ENCODE results near the gene RAB25. TPM values are rescaled to one million over a fixed set of nuclear protein-coding genes. Genes with fewer than 3 reads are reported as not detected.

The RAB25 gene
- total RNA-seq, 1 donor from 2014 or later = 52.1 TPM

GRCh38 chr1:156117414-156118176, 56.6 kb downstream of the RAB25 start:
- intact Hi-C loops (cut with DNase I) = no loop called here
- peaks cover 80% of the 10 kb centered on the region for H3K4me1 ChIP-seq
- TF ChIP-seq POLR2AphosphoS5 (IDR thresholded peaks at IDR 0.05; ENCODE audit: insufficient read depth in 1 of 2, low read depth in 1 of 2) = no peak

GRCh38 chr1:156118177-156118868, 57.4 kb downstream of the RAB25 start:
- H3K27me3 ChIP-seq = no peaks in the 10 kb centered on the region
- intact Hi-C loops (cut with DNase I) = no loop called here
- no peak for DNase-seq (ENCODE audit: extremely low spot score in 2 of 2)
- TF ChIP-seq CTCF (IDR thresholded peaks at IDR 0.05) (no peak), POLR2AphosphoS5 (IDR thresholded peaks at IDR 0.05; ENCODE audit: insufficient read depth in 1 of 2, low read depth in 1 of 2) (peak; percentile 67 to 82), POLR2A (IDR thresholded peaks at IDR 0.05) (peak in 1 of 2 donors; percentile 33)
- H3K36me3 ChIP-seq = no peaks in the 10 kb centered on the region
- peak overlapping the region; percentile 97 for H3K27ac ChIP-seq
- peak overlapping the region; percentile 100 for H3K4me3 ChIP-seq
- peaks cover 80% of the 10 kb centered on the region for H3K4me1 ChIP-seq
- H3K9me3 ChIP-seq = no peaks in the 10 kb centered on the region

More at GRCh38 chr1:156117414-156118176, 56.6 kb downstream of the RAB25 start:
- Histone ChIP-seq H3K27ac (peak overlapping the region; percentile 97), H3K9me3 (no peaks in the 10 kb centered on the region), H3K27me3 (no peaks in the 10 kb centered on the region), H3K36me3 (no peaks in the 10 kb centered on the region), H3K4me3 (peak overlapping the region; percentile 100)
- DNase-seq (ENCODE audit: extremely low spot score in 2 of 2) = no peak

- Histone ChIP-seq H3K27me3 (no peaks in the 10 kb centered on the region), H3K4me3 (peak overlapping the region; percentile 100), H3K27ac (peak overlapping the region; percentile 97), H3K36me3 (no peaks in the 10 kb centered on the region), H3K4me1 (peaks cover 83% of the 10 kb centered on the region), H3K9me3 (no peaks in the 10 kb centered on the region)
- TF ChIP-seq POLR2AphosphoS5 (IDR thresholded peaks at IDR 0.05; ENCODE audit: insufficient read depth in 1 of 2, low read depth in 1 of 2) = peak in 1 of 2 donors; percentile 68
- TF ChIP-seq POLR2A (IDR thresholded peaks at IDR 0.05) = peak in 1 of 2 donors; percentile 10
- TF ChIP-seq CTCF (IDR thresholded peaks at IDR 0.05) = no peak
- DNase-seq (ENCODE audit: extremely low spot score in 2 of 2) = no peak
- intact Hi-C loops (cut with DNase I) = no loop called here
Observed at GRCh38 chr1:156119503-156120209, 58.7 kb downstream of the RAB25 start.

Other genes with a start within 250 kb of the RAB25 start
- 50.3 TPM for gene GON4L, start 203.9 kb upstream of the RAB25 start, total RNA-seq
- 20.9 TPM for gene SYT11, start 201.6 kb upstream of the RAB25 start, total RNA-seq
- gene RIT1, start 149.8 kb upstream of the RAB25 start, total RNA-seq = 38.3 TPM
- gene KHDC4, start 126.7 kb upstream of the RAB25 start, total RNA-seq = 47.6 TPM
- not detected for gene RXFP4, start 119.5 kb upstream of the RAB25 start, total RNA-seq
- 76.4 TPM for gene ARHGEF2, start 82.6 kb upstream of the RAB25 start, total RNA-seq
- 187 TPM for gene SSR2, start 40.2 kb upstream of the RAB25 start, total RNA-seq
- 27.0 TPM for gene UBQLN4, start 7.4 kb upstream of the RAB25 start, total RNA-seq
- gene LAMTOR2, start 6.4 kb upstream of the RAB25 start, total RNA-seq = 73.9 TPM
- 1.2 TPM for gene MEX3A, start 21.3 kb downstream of the RAB25 start, total RNA-seq
- 436 TPM for gene LMNA, start 53.6 kb downstream of the RAB25 start, total RNA-seq
- 18.7 TPM for gene SEMA4A, start 92.4 kb downstream of the RAB25 start, total RNA-seq
- 14.0 TPM for gene SLC25A44, start 132.9 kb downstream of the RAB25 start, total RNA-seq
- 44.7 TPM for gene PMF1, start 151.8 kb downstream of the RAB25 start, total RNA-seq
- gene BGLAP, start 181.0 kb downstream of the RAB25 start, total RNA-seq = not detected
- gene PAQR6, start 186.9 kb downstream of the RAB25 start, total RNA-seq = 2.0 TPM
- gene SMG5, start 221.7 kb downstream of the RAB25 start, total RNA-seq = 57.7 TPM
- 27.3 TPM for gene TMEM79, start 223.2 kb downstream of the RAB25 start, total RNA-seq
- 36.1 TPM for gene GLMP, start 234.5 kb downstream of the RAB25 start, total RNA-seq
- gene VHLL, start 238.1 kb downstream of the RAB25 start, total RNA-seq = not detected